ENCODE data around the gene ATPAF1.

ATPAF1 gene

DNA sequence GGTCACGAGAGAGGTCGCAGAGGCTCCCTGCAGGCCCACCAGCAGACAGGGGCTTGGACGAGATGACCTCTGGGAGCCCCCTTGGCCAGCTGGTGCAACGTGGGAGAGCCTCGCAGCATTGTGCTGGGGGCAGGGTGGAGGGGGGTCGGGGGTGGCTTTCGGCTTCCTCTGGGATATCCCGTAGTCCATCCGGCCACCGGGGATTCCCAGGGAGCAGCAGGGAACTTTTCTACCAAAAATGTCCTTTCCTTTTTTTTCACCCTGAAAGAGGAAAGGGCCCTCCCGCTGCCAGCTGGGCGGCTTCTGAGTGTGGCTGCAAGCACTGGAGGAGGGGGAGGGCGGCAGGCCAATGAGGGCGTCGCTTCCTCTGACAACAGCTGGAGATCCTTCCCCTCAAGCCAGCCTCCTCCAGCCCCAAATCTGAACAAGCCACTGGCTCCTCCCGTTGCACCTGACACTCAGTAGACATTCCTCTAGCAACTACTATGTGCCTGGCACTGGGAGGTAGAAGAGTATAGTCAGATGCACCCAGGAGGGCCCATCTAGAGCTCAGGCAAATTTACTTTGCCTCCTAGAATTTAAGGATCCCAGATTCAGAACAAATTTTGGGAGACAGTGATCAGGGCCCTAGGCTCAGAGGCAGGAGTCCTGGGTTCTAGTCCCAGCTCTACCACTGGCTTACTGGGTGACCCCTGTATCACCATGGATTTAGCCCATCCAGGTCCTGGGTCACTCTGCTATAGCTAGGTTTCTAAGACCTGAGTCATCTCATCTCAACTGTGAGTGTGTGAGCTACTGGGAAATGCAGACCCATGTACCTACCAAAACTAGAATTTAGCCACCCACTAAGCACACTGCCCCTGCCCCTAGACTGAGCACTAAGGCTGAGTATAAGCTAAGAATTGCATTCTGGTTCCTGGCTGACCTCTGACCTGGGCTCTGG lies 54.2 kb downstream of the ATPAF1 start:
- H3K4me1 ChIP-seq (ENCODE audit: insufficient read depth, low read length, severe bottlenecking), result peaks cover 6% of the 10 kb centered on the region

DNA sequence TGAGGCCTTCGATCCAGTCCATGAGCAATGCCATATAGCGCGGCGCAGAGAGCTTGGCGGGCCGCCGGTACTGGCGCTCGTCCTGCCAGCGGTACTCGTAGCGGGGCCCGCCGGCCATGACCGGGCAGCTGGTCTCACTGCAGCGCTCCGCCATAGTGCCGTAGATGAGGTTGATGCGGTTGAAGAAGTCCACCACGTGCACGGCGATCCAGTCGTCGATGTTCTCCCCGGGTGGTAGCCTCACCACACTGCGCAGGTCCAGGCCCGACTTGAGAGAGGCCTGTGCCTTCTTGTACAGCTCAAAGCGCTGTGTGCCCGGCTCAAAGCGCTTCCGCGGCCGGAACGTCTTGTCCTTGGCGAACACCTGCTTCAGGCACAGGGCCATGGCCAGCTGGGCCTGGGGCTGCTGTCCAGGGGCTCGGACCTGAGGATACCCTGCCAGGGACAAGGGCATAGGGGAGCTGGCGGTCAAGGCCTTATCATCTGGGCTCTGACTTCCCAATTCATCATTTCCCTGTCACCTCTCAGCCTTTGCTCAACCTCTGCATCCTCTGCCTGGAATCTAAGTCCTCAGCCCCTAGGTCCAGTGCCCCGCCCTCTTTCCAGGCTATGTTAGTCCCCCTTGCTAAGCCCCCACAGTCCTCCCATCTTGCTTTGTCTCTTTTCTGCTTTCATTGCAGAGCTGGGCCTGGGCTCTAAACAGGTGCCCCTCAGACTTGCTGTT lies 55.1 kb downstream of the ATPAF1 start:
- H3K9me3 ChIP-seq (ENCODE audit: low read length), result no peaks in the 10 kb centered on the region
- no peak overlapping the region for H3K4me2 ChIP-seq (ENCODE audit: low read length)
- no peak overlapping the region for H3K27ac ChIP-seq (ENCODE audit: low read depth, low read length, poor library complexity, severe bottlenecking)
- H3K4me1 ChIP-seq (ENCODE audit: insufficient read depth, low read length, severe bottlenecking), result peaks cover 6% of the 10 kb centered on the region
- no peaks in the 10 kb centered on the region for H3K27me3 ChIP-seq (ENCODE audit: insufficient read depth, low read length)
- no peak overlapping the region for H3K4me3 ChIP-seq (ENCODE audit: low read depth, low read length, poor library complexity, severe bottlenecking)
- no peaks in the 10 kb centered on the region for H3F3A ChIP-seq (ENCODE audit: insufficient read depth, low read length)
- no peak for TF ChIP-seq EZH2 (IDR thresholded peaks at IDR 0.05; ENCODE audit: borderline replicate concordance, low read length)
- TF ChIP-seq, protein P1, sequence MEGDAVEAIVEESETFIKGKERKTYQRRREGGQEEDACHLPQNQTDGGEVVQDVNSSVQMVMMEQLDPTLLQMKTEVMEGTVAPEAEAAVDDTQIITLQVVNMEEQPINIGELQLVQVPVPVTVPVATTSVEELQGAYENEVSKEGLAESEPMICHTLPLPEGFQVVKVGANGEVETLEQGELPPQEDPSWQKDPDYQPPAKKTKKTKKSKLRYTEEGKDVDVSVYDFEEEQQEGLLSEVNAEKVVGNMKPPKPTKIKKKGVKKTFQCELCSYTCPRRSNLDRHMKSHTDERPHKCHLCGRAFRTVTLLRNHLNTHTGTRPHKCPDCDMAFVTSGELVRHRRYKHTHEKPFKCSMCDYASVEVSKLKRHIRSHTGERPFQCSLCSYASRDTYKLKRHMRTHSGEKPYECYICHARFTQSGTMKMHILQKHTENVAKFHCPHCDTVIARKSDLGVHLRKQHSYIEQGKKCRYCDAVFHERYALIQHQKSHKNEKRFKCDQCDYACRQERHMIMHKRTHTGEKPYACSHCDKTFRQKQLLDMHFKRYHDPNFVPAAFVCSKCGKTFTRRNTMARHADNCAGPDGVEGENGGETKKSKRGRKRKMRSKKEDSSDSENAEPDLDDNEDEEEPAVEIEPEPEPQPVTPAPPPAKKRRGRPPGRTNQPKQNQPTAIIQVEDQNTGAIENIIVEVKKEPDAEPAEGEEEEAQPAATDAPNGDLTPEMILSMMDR (IDR thresholded peaks at IDR 0.05; ENCODE audit: low read length), result no peak
- H3K9ac ChIP-seq (ENCODE audit: low read length), result no peak overlapping the region
- no peaks in the 10 kb centered on the region for H4K20me1 ChIP-seq (ENCODE audit: insufficient read depth, low read length)
- H3K9me2 ChIP-seq (ENCODE audit: low read depth, low read length), result no peaks in the 10 kb centered on the region
- H3K79me2 ChIP-seq (ENCODE audit: insufficient read depth, low read length), result no peaks in the 10 kb centered on the region
- no peaks in the 10 kb centered on the region for H3K36me3 ChIP-seq (ENCODE audit: insufficient read depth, low read length)
- no peak overlapping the region for H2AFZ ChIP-seq (ENCODE audit: low read length)

More for the DNA sequence above, 54.2 kb downstream of the ATPAF1 start:
- no peak overlapping the region for H3K4me3 ChIP-seq (ENCODE audit: low read depth, low read length, poor library complexity, severe bottlenecking)
- H3K27me3 ChIP-seq (ENCODE audit: insufficient read depth, low read length), result no peaks in the 10 kb centered on the region
- no peaks in the 10 kb centered on the region for H3K9me2 ChIP-seq (ENCODE audit: low read depth, low read length)
- no peaks in the 10 kb centered on the region for H3K9me3 ChIP-seq (ENCODE audit: low read length)
- H3K36me3 ChIP-seq (ENCODE audit: insufficient read depth, low read length), result no peaks in the 10 kb centered on the region
- no peak overlapping the region for H3K4me2 ChIP-seq (ENCODE audit: low read length)
- H3K27ac ChIP-seq (ENCODE audit: low read depth, low read length, poor library complexity, severe bottlenecking), result no peak overlapping the region
- no peaks in the 10 kb centered on the region for H4K20me1 ChIP-seq (ENCODE audit: insufficient read depth, low read length)
- no peak overlapping the region for H3K9ac ChIP-seq (ENCODE audit: low read length)
- H3F3A ChIP-seq (ENCODE audit: insufficient read depth, low read length), result no peaks in the 10 kb centered on the region
- H3K79me2 ChIP-seq (ENCODE audit: insufficient read depth, low read length), result no peaks in the 10 kb centered on the region
- TF ChIP-seq, protein P1 (IDR thresholded peaks at IDR 0.05; ENCODE audit: low read length), result no peak
- TF ChIP-seq EZH2 (IDR thresholded peaks at IDR 0.05; ENCODE audit: borderline replicate concordance, low read length), result no peak
- no peak overlapping the region for H2AFZ ChIP-seq (ENCODE audit: low read length)

DNA sequence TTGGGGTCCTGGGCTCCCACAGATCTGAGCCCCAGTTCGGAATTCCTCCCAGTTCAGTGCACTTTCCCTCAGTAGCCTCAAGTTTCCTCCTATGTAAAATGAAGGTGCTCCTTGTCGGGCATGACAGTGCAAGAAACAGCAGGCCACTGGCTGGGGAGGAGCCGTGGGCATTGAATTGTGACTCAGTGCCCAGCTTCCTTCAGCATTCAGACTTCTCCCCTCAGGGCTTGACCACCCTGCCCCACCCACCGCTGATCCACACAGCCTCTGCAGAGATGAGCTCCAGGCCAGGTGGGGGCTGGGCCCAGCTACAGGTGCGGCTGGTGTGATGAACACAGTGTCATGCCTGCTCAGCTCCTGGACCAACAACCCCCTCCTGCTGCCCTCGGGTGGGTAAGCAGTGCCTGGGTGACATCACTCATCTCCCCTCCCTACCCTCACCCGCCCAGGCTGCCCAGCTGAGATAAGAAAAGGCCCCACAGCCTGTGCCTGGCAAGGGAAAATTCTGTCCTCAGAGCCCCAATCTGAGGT lies 56.4 kb downstream of the ATPAF1 start:
- Histone ChIP-seq H2AFZ (ENCODE audit: low read length) (no peak overlapping the region), H3K9me2 (ENCODE audit: low read depth, low read length) (no peaks in the 10 kb centered on the region), H3K27ac (ENCODE audit: low read depth, low read length, poor library complexity, severe bottlenecking) (no peak overlapping the region), H3K27me3 (ENCODE audit: insufficient read depth, low read length) (no peaks in the 10 kb centered on the region), H3K4me1 (ENCODE audit: insufficient read depth, low read length, severe bottlenecking) (peaks cover 6% of the 10 kb centered on the region), H3K9me3 (ENCODE audit: low read length) (no peaks in the 10 kb centered on the region), H3F3A (ENCODE audit: insufficient read depth, low read length) (no peaks in the 10 kb centered on the region), H4K20me1 (ENCODE audit: insufficient read depth, low read length) (no peaks in the 10 kb centered on the region), H3K79me2 (ENCODE audit: insufficient read depth, low read length) (no peaks in the 10 kb centered on the region), H3K36me3 (ENCODE audit: insufficient read depth, low read length) (no peaks in the 10 kb centered on the region), H3K4me3 (ENCODE audit: low read depth, low read length, poor library complexity, severe bottlenecking) (no peak overlapping the region), H3K4me2 (ENCODE audit: low read length) (no peak overlapping the region), H3K9ac (ENCODE audit: low read length) (no peak overlapping the region)
- no peak for TF ChIP-seq EZH2 (IDR thresholded peaks at IDR 0.05; ENCODE audit: borderline replicate concordance, low read length)
- TF ChIP-seq, protein P1 (IDR thresholded peaks at IDR 0.05; ENCODE audit: low read length), result no peak
